DMS153 treated with DMSO at 0.1 percent for 48 hours (cell line): ENCODE data around the gene DUSP28.
A peak's percentile ranks its signal among the peaks of the same experiment; 100 is the strongest.

Source experiments
- DNase-seq: peaks from one replicate; lab custom pipeline; 2025; ENCODE audit not compliant: unreplicated experiment; lab: John Stamatoyannopoulos, UW

Gene DUSP28

DNA sequence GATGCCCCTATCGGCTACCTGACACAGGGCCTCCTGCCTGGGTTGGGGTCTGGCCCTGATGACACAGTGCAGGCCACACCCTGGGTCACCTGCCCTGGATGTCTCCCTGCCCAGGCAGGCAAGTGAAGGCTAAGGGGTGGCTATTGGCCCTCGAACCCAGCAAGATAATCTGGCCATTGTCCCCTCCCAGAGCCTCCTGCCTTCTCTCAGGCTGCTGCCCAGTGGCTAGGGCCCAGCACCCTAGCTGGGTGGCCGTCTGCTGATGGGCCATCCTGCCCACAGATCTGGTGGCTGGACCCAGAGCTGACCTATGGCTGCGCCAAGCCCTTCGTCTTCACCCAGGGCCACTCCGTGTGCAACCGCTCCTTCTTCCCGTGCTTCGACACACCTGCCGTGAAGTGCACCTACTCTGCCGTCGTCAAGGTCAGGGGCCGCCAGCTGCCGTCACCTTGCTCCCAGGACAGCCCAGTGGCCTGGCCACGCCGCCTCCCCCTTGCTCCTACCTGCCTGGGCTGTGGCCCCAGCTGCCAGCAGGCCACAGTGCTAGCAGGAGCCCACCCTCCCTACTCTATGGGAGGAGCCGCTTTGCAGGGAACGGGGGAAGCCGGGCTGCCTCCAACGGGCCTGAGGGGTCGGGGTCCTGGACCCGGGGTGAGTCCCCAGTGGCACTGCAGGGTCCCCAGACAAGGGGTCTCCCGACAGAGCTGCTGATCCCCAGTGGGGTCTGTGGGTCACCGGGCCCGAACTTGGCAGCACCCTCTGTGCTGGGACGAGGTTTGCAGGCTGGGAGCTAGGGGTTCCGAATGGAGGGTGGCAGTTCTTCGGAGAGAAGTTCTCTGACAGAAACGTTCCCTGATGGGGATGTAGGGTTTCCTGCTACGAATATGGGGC is 12.2 kb downstream of the DUSP28 start:
- DNase-seq, result no peak

DNA sequence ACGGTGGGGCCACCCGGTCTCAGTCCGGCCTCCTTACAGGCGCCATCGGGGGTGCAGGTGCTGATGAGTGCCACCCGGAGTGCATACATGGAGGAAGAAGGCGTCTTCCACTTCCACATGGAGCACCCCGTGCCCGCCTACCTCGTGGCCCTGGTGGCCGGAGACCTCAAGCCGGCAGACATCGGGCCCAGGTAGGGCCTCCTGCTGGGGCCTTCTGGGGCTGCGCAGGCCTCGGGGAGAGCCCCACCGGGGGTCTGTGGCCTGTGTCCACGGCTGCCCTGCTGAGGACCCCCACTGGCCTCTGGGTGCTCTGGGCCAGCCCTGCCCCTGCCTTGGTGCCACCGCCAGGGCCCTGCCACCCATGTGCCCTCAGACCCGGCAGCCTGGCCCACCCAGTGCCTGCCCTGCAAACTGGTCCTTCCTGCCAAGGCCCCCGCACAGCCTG is 12.9 kb downstream of the DUSP28 start:
- no peak for DNase-seq

DNA sequence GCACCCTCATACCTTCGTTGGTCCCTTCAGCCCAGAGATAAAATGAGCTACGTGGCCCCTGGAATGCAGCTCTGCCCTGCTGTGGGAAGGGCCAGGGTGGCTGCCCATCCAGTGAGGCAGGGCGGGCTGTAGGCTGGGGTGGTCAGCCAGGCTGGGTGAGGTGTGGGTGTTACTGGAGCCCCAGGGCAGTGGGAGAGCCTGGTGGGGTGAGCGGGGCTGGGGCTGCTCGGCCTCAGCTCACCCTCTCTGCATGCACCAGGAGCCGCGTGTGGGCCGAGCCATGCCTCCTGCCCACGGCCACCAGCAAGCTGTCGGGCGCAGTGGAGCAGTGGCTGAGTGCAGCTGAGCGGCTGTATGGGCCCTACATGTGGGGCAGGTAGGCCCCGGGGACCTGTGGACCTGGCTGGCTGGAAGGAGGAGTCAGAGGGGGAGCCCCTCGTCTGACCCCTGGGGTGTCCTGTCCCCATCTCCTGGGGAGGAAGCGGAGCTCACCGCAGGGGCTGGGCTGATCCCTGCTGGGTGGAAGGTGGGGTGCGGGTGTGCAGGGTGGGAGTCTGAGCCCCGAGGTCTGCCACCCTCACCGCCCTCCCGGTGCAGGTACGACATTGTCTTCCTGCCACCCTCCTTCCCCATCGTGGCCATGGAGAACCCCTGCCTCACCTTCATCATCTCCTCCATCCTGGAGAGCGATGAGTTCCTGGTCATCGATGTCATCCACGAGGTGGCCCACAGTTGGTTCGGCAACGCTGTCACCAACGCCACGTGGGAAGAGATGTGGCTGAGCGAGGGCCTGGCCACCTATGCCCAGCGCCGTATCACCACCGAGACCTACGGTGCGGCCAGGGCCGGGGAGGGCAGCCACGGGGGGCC is 13.6 kb downstream of the DUSP28 start:
- no peak for DNase-seq

DNA sequence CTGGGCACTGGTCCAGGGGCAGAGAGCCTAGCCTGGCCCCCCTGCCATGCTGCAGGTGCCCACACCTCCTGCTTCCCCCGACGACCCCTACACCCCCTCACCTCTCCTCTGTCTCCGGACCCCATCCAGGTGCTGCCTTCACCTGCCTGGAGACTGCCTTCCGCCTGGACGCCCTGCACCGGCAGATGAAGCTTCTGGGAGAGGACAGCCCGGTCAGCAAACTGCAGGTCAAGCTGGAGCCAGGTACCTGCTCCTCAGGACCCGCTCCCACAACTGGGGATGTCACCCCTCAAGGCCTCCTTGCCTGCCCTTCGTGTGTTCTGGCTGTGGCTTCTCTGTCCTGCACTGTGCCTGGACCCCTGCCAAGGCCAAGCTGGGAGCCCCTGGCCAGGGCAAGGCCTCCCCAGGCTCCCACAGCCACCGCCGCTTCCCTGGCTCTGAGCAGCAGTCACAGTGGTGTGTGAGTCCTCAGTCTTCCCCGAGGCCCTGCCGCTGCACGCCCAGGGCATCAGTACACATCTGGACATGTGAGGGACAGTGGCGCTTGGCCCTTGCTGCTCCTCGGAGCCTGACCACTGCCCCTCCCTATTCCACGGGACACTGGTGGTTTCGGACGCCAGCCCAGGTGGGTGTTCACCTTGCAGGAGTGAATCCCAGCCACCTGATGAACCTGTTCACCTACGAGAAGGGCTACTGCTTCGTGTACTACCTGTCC is 14.4 kb downstream of the DUSP28 start:
- DNase-seq, result no peak

DNA sequence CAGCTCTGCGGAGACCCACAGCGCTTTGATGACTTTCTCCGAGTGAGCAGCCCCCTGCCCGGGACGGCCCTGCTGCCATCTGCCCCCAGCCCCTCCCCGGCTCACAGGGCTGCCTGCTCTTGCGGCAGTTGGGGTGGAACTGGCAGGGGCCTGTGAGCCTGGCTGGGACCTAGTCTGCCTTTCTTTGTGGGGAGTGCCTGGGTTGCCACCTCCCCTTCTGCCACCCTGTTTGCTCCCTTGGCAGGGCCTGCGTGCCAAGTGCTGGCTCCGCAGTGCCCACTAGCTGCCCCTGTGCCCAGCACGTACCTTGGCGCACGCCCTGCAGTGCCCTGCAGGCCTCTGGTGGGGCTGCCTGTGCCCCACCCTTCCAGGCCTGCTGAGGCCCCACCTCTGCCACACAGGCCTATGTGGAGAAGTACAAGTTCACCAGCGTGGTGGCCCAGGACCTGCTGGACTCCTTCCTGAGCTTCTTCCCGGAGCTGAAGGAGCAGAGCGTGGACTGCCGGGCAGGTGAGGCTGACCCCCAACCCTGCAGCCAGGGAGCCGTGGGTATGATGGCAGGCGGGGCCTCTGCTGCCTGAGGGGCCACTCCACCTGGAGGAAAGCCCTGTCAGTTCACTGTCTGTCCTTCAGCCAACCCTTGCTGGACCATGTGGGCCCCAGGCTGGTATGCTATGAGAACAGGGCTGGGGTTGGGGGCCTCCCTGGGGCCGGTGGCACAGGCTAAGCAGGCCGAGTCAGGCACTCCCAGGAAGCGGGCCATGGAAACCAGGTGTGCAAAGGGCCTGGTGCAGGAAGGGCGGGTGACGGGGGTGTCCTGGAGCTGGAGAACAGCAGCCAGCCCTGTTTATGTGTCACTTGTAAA is 15.2 kb downstream of the DUSP28 start:
- no peak for DNase-seq

DNA sequence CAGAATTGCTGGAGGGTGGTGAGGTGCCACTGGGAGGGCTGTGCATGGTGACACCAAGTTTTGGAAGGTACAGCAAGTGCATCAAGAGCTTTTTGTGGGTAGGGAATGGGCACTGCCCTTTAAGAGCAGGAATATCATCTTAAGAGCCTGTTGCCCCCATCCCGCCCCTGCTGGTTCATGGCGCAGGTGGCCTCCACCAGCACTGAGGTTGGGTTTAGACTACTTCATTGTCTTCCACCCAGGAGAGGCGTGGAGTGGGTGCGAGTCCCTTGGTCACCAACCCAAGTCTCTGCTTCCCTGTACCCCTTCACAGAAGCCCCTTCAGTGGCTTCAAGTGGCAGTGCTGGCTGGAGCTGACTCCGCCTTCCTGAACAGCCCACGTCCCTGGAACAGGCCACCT is 15.9 kb downstream of the DUSP28 start:
- DNase-seq, result no peak

DNA sequence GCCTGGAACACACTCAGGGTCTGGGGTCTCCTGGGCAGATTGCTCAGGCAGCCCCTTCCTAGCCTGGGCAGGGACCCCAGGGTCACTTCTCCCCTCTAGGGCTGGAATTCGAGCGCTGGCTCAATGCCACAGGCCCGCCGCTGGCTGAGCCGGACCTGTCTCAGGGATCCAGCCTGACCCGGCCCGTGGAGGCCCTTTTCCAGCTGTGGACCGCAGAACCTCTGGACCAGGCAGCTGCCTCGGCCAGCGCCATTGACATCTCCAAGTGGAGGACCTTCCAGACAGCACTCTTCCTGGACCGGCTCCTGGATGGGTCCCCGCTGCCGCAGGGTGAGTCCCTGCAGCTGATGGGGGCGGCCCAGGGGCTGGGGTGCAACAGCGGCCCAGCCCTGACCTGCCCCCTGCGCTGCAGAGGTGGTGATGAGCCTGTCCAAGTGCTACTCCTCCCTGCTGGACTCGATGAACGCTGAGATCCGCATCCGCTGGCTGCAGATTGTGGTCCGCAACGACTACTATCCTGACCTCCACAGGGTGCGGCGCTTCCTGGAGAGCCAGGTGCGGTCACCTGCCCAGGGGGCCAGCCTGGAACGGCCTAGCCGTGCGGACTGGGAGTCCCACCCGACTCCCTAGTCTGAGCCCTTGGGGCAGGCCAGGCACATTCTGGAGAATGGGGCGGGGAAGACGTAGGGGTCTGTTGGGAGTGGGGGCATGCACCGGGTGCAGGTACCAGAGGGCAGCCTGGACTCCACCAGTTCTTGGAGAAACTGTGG is 16.5 kb downstream of the DUSP28 start:
- DNase-seq, result no peak

DNA sequence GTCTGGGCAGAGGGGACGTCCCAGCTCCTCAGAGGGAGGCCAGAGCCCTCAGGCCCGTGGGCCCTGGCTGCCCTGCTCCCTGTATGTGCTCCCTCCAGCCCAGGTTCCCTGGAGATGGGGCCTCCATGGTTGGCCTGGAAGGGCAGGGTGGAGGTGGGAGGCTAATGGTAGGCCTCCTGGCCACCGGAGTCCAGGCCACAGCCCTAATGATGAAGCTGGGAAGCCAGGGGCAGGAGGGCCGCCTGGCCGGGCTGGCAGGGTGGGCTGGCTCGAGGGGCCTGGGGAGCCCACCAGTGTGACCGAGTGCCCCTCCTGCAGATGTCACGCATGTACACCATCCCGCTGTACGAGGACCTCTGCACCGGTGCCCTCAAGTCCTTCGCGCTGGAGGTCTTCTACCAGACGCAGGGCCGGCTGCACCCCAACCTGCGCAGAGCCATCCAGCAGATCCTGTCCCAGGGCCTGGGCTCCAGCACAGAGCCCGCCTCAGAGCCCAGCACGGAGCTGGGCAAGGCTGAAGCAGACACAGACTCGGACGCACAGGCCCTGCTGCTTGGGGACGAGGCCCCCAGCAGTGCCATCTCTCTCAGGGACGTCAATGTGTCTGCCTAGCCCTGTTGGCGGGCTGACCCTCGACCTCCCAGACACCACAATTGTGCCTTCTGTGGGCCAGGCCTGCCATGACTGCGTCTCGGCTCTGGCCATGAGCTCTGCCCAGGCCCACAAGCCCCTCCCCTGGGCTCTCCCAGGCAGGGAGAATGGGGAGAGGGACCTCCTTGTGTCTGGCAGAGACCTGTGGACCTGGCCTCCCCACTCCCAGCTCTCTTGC is 17.3 kb downstream of the DUSP28 start:
- no peak for DNase-seq

DNA sequence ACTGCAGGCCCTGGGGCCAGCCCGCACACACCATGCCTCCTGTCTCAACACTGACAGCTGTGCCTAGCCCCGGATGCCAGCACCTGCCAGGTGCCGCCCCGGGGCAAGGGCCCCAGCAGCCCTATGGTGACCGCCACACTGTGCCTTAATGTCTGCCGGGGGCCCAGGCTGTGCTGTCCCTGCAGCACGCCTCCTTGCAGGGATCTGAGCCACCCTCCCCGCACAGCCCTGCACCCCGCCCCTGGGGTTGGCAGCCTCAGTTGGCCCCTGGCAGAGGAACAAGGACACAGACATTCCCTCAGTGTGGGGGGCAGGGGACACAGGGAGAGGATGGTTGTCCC is 17.9 kb downstream of the DUSP28 start:
- no peak for DNase-seq

DNA sequence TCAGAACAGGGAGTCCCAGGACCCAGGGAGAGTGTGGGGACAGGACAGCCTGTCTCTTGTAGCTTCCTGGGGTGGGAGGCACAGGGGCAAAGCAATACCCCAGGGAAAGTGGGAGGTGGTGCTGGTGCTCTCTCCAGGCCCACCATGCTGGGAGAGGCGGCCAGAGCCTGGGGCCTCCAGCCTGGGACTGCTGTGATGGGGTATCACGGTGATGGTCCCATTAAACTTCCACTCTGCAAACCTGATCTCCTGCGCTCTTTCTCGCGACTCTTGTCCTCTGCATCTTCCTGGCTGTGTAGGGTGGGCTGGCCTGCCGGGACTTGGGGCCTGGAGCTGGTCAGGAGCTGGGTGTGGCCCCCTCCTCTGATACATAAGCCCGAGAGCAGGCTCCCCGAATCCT is 18.3 kb downstream of the DUSP28 start:
- no peak for DNase-seq

DNA sequence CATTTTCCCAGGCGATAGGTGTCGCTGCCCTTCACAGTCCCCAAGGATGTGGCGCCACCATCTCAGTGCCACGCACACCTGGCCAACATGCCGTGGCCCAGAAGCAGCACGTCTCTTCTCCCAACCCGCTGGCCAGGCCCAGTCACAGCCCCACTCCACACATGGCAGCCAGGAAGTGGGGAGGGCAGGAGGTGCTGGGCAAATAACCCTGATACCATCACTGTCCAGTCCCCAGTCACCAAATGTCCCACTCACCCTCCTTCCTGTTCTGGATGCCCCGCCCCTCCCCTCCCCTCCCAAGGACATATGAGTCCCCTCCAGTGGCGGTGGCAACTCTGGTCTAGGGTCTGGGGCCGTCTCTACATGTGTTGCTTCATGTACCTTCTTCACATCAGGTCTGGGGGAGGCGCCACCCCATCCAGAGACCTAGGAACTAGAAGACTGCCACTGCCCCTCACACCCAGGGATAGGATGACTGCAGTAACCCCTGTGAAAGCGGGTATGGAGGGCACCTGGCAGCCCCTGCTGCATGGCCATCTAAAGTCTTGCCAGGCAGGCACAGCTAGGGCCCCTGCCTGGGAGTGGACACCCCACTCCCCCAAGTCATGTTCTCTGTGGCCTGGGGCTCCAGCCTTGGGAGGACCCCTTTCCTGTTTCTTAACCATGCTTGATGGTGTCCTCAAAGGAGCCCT is 19.1 kb downstream of the DUSP28 start:
- no peak for DNase-seq

DNA sequence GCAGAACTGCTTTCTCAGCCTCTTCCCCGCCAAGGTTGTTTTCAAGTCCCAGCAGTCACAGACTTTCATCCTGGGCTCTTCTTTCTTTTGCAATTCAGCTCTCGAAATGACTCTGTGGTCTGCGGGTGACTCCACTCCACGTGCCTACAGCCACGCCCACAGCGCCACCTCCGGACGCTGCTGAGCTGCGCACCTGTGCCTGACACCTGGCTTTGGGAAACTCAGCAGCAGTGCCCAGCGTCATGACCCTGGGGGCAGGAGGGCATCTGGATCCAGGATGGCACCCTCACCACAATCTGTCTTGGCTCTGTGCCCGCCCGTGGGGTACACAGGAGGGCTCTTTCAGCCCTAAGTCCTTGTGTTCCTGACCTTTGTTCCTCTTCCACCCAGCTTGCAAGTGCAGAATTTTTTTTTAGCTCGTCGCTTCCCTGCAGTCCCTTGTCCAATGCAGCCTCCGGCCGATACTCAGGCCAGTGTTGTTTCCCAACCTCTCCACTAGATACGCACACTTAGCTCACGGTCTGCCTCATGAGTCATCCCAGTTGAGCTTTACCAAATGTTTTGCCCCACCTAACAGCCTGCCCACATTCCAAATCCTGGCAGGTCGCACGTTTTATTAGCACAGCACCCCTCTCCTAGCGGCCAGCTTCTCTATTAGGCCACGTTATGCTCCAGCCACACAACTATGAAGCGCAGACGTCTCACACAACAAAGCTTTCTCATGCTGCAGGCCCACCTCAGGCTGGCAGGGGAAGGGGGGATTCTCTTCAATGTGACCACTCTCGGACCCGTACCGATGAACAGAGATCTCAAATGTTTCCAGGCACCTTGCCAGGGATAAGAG is 19.8 kb downstream of the DUSP28 start:
- DNase-seq, result peak; percentile 4

DNA sequence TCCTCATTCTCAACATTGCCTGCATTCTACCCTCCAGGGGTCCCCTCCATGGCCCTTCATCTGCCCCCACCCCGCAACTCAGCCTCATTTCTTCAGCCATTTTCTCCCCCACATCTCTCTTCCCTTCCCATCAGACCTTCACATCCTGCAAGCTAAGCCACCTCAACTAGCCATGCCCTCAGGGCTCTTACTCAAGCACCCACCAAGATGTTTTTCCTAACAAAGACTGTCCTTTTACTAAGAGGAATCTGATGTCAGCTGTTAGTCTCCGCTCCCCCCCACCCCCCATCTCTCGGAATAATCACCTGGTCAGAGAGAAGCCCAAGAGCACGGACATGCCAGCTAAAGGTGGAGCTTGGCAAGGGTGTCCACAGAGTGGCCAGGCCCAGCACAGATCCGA is 21.7 kb downstream of the DUSP28 start:
- DNase-seq, result no peak

DNA sequence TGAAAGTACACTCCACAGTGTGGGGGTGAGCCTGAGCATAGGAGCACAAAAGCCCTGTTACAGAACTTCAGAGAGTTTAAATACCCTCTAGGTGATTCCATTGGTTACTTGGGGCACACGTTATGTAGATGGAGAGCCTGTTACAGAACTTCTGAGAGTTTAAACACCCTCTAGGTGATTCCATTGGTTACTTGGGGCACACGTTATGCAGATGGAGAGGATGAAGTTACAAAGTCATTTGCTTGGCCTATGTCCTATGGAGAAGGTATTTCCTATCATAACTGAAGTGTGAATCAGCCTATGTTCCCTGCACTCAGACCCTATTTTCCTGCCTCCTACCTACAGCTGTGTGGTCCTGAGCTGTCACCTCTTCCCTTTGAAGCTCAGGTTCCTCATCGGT is 22.6 kb downstream of the DUSP28 start:
- DNase-seq, result no peak

DNA sequence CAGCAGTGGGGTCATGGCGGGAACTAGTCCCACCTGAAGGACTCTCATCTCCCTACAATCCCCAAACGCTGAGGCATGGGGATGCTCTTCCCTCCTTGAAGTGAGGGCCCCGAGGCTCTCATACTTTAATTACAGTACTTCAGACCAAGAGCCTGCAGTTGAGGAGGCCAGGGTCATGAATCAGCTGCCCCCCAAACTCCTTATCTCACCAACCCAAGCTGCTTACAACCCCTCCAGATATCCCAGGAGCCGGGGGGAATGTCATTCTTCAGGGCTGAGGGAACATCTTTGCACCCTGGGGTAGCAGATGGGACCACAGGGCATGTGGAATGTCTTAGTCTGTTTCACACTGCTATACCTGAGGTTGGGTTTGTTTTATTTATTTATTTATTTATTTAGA is 23.6 kb downstream of the DUSP28 start:
- no peak for DNase-seq

DNA sequence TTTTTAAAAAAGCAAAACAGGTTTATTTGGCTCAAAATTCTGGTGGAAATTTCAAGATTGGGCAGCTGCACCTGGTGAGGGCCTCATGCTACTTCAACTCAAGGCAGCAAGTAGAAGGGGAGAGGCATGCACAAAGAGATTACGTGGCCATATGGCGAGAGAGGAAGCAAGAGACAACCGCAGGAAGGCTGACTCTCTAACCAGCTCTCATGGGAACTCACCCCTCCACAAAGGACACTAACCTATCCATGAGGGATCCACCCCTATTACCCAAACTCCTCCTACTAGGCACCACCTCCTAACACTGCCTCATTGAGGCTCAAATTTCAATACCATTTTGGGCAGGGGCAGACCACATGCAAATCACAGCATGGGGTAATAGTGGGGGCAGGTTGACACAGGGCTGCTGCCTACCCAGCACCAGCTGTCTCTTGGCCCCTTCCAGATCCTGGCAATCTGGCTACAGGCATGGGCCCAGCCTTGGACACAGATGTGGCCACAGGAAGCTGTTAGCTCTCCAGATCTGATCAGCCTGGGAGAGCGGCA is 24.4 kb downstream of the DUSP28 start:
- DNase-seq, result no peak

DNA sequence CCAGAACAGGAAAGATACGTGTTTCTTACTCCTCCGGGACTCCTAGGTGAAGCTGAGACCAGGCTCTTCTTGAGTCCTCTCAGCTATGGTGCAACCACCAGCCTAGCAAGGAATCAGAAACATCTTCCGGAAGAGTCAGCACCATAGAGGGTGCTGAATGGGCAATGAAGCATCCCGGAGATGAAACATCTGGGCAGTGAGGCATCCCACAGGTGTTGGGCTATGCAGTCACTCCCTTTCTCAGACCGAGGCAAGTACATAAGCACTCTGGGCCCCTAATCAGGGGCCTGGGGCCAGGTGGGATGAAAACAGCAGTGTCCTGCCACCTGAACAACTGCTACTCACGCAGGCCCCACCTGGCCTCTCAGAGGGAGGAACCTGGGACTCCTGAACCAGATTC is 24.9 kb downstream of the DUSP28 start:
- no peak for DNase-seq
